Effector CD8-positive, alpha-beta T cell (primary cell): ENCODE data around the gene PPIA.
"Not testable (repeated sequence)": the region's sequence is repeated elsewhere in the genome, so short reads cannot be mapped to it uniquely, and the experiment has no call there.

Experiments used
- DNase-seq: peaks from one replicate; lab custom pipeline; 2025; lab: John Stamatoyannopoulos, UW

The PPIA gene

GRCh38 chr7:44827567-44827966 lies 31.1 kb downstream of the PPIA start:
- DNase-seq = no peak

DNA sequence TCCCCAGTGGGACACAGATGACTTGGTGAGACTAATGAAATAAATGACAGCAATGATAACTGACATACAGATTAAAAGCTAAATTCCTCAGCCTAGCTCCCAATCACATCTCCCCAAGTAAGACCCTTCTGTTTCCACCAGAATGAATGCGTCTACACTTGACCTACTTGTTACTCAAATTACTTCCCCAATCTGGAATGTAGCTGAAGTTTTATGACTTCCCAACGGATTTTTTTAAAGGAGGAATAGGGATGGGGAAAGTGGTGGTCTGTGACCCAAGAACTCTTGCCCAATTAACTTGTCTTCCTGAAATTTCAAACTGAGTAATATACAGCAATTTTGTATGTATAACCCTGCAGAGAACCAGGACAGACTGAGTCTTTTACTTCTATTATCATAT lies 42.3 kb downstream of the PPIA start:
- no peak for DNase-seq

GRCh38 chr7:44842675-44843074 lies 46.2 kb downstream of the PPIA start:
- not testable (repeated sequence) for DNase-seq

DNA sequence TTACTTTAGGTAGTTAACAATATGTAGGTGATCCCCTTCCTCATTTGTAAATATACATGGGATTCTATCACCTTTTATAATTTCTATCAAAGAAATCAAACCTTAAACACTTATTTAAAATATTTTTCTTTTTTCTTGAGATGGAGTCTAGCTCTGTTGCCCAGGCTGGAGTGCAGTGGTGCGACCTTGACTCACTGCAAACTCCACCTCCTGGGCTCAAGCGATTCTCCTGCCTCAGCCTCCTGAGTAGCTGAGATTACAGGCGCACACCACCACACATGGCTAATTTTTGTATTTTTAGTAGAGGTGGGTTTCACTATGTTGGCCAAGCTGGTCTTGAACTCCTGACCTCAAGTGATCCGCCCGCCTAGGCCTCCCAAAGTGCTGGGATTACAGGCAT lies 47.0 kb downstream of the PPIA start:
- not testable (repeated sequence) for DNase-seq

GRCh38 chr7:44845451-44845850 lies 49.0 kb downstream of the PPIA start:
- no peak for DNase-seq

DNA sequence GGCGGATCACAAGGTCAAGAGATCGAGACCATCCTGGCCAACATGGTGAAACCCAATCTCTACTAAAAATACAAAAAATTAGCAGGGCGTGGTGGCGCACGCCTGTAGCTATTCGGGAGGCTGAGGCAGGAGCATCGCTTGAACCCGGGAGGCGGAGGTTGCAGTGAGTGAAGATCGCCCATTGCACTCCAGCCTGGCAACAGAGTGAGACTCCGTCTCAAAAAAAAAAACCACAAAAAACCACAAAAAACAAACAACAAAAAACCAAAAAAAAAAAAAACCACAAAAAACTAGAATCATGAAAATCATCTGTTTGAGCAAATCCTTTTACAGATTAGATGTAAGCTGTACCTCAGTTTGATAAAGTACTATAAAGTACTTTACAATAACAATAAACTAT lies 49.9 kb downstream of the PPIA start:
- DNase-seq = not testable (repeated sequence)

- DNase-seq = no peak
These were observed 50.5 kb downstream of the PPIA start for GRCh38 chr7:44846816-44847508.

- peak; percentile 79 for DNase-seq
These were observed 51.0 kb downstream of the PPIA start for GRCh38 chr7:44847509-44847919.

DNA sequence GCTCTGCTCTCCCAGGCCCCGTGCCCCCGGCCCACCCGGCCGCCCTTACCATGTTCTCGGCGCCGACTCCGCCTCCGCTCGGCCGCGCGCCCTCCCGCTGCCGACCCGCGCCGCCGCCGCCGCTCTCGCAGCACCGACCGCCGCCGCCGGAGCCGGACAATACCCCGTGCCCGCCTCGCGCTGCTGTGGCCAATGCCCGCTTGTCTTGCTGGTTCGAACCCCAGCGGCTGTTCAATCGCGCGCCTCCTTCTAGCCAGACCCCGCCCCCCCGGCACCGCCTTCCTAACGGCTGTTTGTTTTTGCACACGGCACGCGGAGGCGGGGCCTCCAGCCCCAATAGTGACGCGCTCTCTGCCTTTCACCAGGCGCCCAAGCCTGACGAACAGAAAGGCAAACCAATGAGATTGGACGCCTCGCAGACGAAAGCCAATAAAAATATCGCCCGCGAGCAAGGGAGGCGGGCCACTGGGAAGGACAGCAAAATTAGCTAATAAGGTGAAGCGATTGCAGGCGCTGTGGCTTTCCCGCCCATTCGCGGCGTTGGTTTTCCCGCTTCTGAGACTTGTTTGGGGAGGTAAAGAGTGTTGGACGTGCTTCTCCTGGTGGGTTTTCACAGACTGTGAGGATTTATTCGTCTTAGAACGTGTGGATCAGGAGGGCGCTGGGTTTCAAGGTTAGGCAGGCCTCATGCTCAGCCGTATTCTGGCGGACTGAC lies 51.6 kb downstream of the PPIA start, which contains the start of gene H2AZ2:
Gene H2AZ2, minus strand, starts transcription at position 168 of the 715 bp plus-strand sequence. Its CDS starts 116 bp downstream, at position 52.
- DNase-seq = peak; percentile 99

GRCh38 chr7:44849259-44849884 lies 52.9 kb downstream of the PPIA start:
- no peak for DNase-seq

DNA sequence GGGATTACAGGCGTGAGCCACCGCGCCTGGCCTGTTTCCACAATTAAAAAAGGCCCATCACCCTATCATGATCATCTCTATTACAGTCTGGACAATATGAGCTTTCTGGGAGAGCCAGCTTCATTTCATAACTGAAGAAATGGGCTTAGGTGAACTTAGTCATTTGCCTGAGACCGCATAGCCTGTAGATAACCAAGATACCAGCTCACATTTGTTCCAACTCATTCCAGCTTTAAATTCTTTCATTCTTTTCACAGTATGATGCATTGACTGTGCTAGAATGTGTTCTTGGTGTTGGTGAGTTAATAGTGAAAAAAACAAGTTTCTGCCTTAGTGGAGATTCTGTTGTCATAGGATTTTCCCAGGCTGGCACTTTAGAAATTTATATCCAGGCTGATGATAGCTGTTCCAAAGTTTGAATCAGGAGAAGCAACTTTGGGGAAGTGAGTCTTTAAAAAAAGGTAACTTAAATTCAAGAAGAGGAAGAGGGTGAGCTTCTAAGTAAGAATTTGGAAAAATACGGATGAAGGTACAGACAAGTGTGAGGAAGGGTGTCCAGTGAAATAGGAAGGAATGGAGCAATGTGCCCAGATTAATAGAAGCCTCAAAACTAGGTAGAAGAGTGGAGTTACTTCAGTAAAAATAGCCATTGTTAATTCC lies 53.5 kb downstream of the PPIA start:
- no peak for DNase-seq

DNA sequence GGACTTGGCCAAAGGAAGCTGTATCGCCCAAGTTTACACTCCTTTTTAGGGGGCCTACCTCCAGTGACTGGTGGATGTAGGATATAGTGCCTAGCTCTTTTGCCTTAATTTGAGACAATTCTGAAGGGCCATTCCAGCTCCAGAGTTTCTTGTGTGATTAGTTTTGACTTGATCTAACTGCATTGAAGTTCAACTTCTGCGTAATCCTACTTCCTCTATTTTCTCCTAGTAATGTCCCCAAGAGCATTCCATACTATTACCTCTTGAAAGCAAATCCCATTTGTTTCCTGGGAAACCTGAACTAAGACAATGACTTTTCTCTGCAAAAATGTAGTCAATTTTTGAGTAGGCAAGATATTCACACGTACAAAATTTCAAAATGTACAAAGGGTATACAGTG lies 56.1 kb downstream of the PPIA start:
- DNase-seq = no peak
